GM19467 (cell line): ENCODE measurements around the gene PDCD4.
A peak's percentile ranks its signal among the peaks of the same experiment; 100 is the strongest.

Experiments used
- ATAC-seq: cut with Tn5 transposase; IDR thresholded peaks from one replicate; pipeline ENCODE4 v1.9.1; 2021; ENCODE audit warnings: mild to moderate bottlenecking, moderate library complexity; ENCODE audit not compliant: unreplicated experiment

Gene PDCD4

GRCh38 chr10:110871298-110872084 is at the start of gene PDCD4:
Gene PDCD4, plus strand, starts transcription at chr10:110871928. Its CDS starts 4,100 bp downstream, at chr10:110876028.
- peak; percentile 66 for ATAC-seq

- ATAC-seq: no peak
Observed at GRCh38 chr10:110822035-110822711, 49.6 kb upstream of the PDCD4 start.

GRCh38 chr10:110822712-110823311 is 48.9 kb upstream of the PDCD4 start:
- ATAC-seq: no peak

GRCh38 chr10:110824152-110824441 is 47.6 kb upstream of the PDCD4 start:
- ATAC-seq: no peak

GRCh38 chr10:110824660-110825059 is 47.1 kb upstream of the PDCD4 start:
- no peak for ATAC-seq

GRCh38 chr10:110825508-110825907 is 46.2 kb upstream of the PDCD4 start:
- no peak for ATAC-seq

GRCh38 chr10:110827410-110827809 is 44.3 kb upstream of the PDCD4 start:
- ATAC-seq: no peak

- no peak for ATAC-seq
Observed at GRCh38 chr10:110827875-110828274, 43.9 kb upstream of the PDCD4 start.

GRCh38 chr10:110828525-110828924 is 43.2 kb upstream of the PDCD4 start:
- no peak for ATAC-seq

GRCh38 chr10:110829721-110830410 is 41.9 kb upstream of the PDCD4 start:
- no peak for ATAC-seq

GRCh38 chr10:110833234-110833940 is 38.3 kb upstream of the PDCD4 start:
- no peak for ATAC-seq

GRCh38 chr10:110833941-110834628 is 37.6 kb upstream of the PDCD4 start:
- no peak for ATAC-seq

GRCh38 chr10:110834629-110835301 is 37.0 kb upstream of the PDCD4 start:
- no peak for ATAC-seq

- ATAC-seq: no peak
Observed at GRCh38 chr10:110835841-110836240, 35.9 kb upstream of the PDCD4 start.

- no peak for ATAC-seq
Observed at GRCh38 chr10:110836706-110837105, 35.0 kb upstream of the PDCD4 start.

GRCh38 chr10:110837418-110838171 is 34.1 kb upstream of the PDCD4 start:
- no peak for ATAC-seq

- no peak for ATAC-seq
Observed at GRCh38 chr10:110840225-110840922, 31.4 kb upstream of the PDCD4 start.

GRCh38 chr10:110840923-110841428 is 30.8 kb upstream of the PDCD4 start:
- ATAC-seq: no peak
